Right renal pelvis (tissue), 4 donors: ENCODE results near the gene ADAMTS6. TPM values are rescaled to one million over a fixed set of nuclear protein-coding genes. Genes with fewer than 3 reads are reported as not detected.

Experiments used
- DNase-seq, 4 donors: peaks; one replicate each; pipeline ENCODE4 v3.0.0-alpha.2; 2013; ENCODE audit warnings: low read depth in 4 of 4, low spot score in 3 of 4, missing footprints in 1 of 4
- polyA plus RNA-seq, 4 donors: library from polyadenylated mRNA; unstranded; fragments of 120-200 nt; gene quantifications; one replicate each; pipeline ENCODE4 v1.2.1, GENCODE V29; 2013; ENCODE audit not compliant: insufficient read length in 4 of 4

Gene ADAMTS6
- polyA plus RNA-seq, 4 donors, result 2.0 to 2.4 (median 2.2) TPM

DNA sequence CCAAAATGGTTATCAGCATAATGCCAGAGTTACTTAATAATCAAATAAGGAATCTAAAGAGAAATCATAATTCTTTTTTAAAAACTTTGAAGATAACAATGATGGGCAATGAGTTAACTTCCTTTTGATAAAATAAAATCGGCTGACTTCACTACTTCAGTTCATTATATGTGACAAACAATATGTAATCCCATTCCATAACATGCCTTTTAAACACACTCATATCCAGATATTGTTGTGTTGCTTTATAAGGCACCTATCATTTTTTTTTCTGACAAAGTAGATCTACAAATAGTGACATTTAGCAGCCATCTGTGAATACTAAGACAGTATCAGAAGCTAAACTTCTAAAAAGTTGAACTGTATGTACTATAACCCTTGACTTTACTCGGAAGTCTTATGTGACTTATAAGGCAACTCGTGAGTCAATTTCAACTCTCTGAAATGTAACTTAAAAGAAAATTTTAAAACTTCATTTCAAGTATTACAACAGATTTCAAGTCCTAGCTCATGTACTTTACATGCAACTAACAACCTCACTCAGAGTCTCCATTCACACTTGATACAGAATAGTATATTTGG is 7.5 kb downstream of the ADAMTS6 start:
- no peak for DNase-seq

GRCh38 chr5:65468633-65469032 is 13.1 kb downstream of the ADAMTS6 start:
- DNase-seq, result no peak

DNA sequence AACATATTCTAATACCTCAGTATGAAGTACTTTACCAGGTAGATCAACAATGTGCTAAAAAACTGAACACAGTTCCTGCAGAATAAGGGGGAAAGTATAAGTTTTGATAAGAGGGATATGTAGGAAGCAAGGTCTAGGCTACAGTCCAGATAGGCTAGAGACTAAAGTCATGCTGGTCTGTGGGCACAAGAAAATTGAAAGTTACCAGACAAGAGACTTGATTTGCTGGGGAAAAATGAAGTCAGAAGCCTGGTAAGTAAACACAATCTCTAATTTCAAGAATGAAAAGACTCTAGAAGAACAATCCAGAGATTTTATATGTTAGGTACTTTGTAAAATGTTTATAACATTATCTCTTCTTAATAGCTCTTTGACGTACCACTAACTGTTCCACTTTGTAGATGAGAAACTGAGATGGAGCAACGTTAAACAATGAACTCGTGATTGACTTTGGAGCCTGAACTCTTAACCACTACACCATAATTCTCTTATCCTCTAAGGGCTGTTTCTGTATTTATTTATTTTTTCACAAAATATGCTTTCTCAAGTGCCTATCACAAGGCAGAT is 19.5 kb downstream of the ADAMTS6 start:
- no peak for DNase-seq

DNA sequence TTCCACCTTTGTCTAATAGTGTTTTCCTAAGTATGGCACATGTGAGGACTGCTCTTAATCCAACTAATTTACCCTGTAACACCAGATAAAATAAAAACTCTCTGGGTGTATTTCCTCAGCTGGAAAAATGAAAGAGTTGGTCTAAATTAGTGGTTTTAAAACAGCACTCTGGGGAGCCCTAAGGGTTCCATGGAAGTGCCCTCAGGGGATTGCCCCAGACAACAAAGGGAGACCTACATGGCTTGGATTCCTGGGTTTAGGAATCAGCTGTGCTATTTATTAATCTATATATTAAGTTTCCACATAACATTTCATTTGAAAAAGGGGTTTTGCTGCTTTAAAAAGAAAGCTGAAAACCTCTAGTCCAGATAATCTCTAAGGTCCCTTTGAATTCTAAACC is 20.2 kb downstream of the ADAMTS6 start:
- no peak for DNase-seq

GRCh38 chr5:65459995-65460394 is 21.7 kb downstream of the ADAMTS6 start:
- DNase-seq, result no peak

DNA sequence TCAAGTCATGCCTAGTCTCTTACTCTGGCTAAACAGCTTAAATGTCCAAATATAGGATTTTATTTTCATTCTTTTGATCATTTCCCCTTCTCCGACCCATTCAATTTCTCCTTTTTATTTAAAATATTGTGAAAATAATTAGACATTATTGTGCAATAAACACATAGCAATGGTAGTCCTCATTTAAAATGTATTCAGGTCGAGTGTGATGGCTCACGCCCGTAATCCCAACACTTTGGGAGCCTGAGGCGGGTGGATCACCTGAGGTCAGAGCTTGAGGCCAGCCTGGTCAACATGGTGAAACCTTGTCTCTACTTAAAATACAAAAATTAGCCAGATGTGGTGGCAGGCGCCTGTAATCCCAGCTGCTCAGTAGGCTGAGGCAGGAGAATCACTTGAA is 26.7 kb downstream of the ADAMTS6 start:
- DNase-seq, result no peak

DNA sequence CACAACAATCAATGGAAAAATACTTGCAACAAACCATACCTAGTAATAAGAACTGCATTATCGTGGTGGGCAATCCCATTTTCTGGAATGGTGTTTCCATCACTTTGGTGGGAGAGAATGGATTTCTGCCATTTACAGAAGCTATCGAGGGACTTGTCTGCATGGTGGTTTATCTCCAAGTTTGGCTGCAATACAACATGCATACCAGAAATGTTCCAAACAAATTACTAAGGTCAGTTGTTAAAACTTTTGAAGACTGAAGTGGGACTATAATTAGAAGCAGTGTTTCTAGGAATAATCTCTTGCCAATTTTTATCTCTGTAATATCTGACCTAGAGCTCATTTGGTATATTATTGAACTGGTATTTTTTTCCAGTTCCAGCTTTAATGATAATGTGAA is 30.3 kb downstream of the ADAMTS6 start:
- DNase-seq, result no peak

- DNase-seq, result no peak
Measured at GRCh38 chr5:65446682-65447081, 35.0 kb downstream of the ADAMTS6 start.

DNA sequence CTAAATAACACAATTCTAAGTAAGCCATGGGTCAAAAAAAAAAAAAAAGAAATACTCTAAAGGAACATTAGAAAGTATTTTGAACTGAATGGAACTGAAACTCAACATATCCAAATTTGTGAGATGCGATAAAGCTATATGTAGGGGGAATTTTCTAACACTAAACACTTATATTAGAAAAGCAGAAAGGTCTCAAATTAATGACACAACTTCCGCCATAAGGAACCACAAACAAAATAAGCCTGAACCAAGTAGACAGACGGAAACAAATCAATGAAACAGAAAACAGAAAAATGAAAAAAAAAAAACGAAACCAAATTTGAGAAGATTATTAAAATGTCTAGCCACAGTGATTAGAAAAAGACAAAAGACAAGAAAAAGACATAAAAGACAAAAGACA is 39.9 kb downstream of the ADAMTS6 start:
- no peak for DNase-seq

DNA sequence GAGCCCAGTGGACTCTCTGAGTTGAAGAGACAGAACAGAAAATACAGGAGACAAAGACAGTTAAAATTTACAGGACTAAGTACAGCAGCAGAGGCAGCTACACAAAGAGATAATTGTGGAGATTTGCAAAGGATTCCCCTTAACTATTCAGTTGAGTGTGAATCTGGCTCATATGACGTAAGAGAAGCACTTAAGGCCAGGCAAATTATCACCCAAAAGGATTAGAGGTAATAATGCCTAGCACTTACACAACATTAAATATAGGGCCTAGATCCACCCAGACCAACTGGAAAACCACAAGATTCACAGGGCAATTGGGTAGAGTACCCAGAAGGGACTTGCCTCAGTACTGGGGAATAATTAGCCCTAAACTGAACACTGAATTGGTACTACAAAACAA is 41.3 kb downstream of the ADAMTS6 start:
- no peak for DNase-seq

GRCh38 chr5:65434122-65434521 is 47.6 kb downstream of the ADAMTS6 start:
- DNase-seq, result no peak

DNA sequence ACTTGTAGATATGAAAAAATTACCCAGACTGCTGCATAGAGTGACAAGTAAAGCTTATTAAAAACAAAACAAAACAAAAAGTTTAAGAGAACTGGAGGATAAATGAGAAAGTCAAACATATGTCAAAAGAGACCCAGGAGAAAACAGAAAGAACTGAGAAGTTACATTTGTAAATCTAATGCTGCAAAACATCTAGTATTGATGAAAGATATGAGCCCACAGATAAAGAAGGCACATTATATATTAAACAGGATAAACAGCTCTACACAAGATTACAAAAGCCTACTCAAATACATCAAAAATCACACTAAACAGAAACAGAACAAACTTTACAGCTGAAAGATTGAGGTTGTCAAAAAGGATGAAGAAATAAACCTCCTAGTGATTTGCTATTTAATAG is 55.1 kb downstream of the ADAMTS6 start:
- no peak for DNase-seq

DNA sequence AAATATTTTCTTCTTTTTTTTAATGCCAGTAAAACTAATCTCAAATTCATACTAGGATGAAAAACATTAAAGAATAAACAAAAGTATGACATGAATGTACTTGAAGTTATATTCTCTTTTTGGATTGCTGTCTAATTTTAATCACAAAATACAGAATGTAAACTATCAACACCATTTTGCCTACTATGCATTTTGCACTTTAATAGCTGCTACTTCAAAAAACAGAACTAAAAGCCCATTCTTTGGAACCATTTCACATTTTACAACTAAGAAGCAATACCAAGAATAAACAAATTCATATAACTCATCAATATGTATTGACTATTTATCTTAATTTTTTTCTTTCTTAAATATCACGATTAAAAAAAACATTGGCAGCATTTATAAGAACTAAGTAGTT is 58.1 kb downstream of the ADAMTS6 start:
- DNase-seq, result no peak

DNA sequence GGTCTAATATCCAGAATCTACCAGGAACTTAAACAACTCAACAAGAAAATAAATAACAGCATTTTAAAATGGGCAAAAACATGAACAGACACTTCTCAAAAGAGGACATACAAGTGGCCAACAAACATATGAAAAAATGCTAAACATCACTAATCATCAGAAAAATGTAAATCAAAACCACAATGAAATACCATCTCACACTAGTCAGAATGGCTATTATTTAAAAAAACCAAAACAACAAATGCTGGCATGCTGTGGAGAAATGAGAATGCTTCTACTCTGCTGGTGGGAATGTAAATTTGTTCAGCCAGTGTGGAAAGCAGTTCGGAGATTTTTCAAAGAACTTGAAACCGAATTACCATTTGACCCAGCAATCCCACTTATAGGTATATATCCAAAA is 63.1 kb downstream of the ADAMTS6 start:
- no peak for DNase-seq

DNA sequence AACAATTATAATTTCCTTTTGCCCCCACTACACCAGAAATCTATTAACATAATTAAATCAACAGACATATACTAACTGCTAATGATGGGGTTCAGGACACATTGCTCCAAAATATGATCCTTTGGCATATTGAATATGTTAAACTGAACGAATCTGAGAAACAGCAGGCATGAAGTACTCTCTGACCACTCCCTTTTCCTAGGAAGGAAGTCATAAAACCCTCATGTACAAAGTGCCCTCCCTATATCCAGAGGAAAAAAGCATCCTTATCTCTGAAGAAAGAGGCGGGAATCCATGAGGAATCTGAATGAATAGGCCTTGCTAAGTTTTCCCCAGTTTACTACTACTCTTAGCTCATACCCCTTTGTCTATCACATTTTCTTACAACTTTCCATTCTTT is 67.9 kb downstream of the ADAMTS6 start:
- DNase-seq, result no peak

DNA sequence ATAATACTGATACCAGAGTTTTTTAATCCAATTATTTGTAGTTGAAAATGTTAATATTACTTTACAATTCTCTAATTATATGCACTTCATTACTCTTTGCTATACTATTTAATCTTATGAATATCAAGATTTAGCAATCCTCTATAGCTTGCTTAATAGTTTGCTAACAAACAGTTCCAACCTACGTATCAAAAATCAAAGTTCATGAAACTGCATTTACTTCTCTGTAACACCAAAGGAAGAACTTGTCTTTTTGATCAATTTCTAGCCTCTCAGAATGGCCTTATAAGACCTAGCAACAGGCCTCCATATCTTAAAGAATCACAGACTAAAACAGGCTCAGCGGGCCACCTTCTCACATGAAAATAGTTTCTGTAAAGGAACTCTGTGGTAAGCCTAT is 68.9 kb downstream of the ADAMTS6 start:
- DNase-seq, result no peak

- no peak for DNase-seq
Measured at GRCh38 chr5:65411356-65411755, 70.4 kb downstream of the ADAMTS6 start.

- DNase-seq, result peak in 3 of 4 donors; percentile 13 to 47 (median 38)
Measured at GRCh38 chr5:65395526-65396155, 86.1 kb downstream of the ADAMTS6 start.

DNA sequence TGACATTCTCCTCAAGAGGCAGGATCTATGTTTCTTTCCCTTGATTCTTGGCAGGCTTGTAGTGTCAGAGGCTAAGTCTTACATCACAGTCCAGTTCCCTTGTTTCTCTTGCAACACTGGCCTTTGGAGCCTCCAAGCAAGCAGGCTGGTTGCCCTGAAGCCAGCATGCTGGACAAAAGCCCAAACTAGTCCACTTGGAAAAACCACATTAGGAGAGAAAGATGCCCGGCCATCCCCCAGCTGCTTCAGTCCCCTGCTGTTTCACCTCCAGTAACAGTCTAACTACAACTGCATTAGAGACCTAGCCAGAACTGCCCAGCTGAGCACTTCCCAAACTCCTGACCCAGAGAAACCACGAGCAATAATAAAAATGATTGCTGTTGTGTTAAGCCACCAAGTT is 87.6 kb downstream of the ADAMTS6 start:
- DNase-seq, result no peak

DNA sequence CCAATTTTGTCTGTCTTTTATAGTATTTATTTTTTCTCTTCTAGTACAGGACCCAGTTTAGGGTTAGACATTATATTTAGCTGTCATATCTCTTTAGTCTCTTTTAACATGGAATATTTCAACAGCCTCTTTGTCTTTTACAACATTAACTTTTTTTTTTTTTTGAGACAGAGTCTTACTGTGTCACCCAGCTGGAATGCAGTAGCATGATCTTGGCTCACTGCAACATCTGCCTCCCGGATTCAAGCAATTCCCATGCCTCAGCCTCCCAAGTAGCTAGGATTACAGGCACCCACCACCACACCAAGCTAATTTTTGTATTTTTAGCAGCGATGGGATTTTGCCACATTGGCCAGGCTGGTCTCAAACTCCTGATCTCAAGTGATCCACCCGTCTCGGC is 90.1 kb downstream of the ADAMTS6 start:
- no peak for DNase-seq

- DNase-seq, result no peak
Measured at GRCh38 chr5:65390208-65390607, 91.5 kb downstream of the ADAMTS6 start.

DNA sequence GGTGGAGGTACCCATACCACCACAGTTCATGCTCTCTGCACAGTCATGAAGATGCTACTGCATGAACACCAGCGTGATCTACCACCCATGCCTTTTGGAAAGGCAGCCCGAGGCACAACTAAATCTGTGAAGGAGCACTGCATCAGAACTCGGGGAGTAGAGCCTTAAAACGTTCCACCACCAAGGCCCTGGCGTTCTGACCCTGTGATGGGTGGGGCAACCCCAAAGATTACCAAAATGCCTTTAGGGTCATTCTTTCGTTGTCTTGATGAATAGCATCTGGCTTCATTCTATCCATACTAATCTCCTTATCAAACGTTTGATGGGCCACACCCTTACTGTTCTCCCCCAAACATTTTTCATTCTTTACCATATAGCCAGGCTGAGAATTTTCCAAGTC is 97.9 kb downstream of the ADAMTS6 start:
- no peak for DNase-seq

GRCh38 chr5:65382582-65382981 is 99.1 kb downstream of the ADAMTS6 start:
- DNase-seq, result no peak
